SK-N-MC (cell line): ENCODE results near the gene RBBP8NL.

Source experiments
- DNase-seq: peaks from one replicate; pipeline ENCODE4 v3.0.0-alpha.2; 2011; ENCODE audit warnings: low read depth, low spot score
- H3K27ac ChIP-seq: fragments of 200-600 bp; sonication (generic); 2 replicates; pipeline ENCODE4 v1.5.1; 2016; ENCODE audit warnings: mixed run types
- H3K36me3 ChIP-seq: fragments of 200-600 bp; sonication (generic); 2 replicates; pipeline ENCODE4 v1.6.1; 2017; ENCODE audit warnings: antibody characterized with exemption, low read length, mixed read lengths; ENCODE audit not compliant: insufficient read depth
- H3K4me3 ChIP-seq: fragments of 200-600 bp; sonication (generic); 2 replicates; pipeline ENCODE4 v1.5.1; 2016
- H3K9ac ChIP-seq: fragments of 200-600 bp; sonication (generic); 2 replicates; pipeline ENCODE4 v1.8.0; 2017; ENCODE audit warnings: mixed run types, mixed read lengths; ENCODE audit not compliant: insufficient read length
- H3K9me3 ChIP-seq: fragments of 200-600 bp; sonication (generic); 2 replicates; pipeline ENCODE4 v1.6.1; 2017; ENCODE audit warnings: low read depth, mild to moderate bottlenecking, antibody characterized with exemption, low read length, moderate library complexity, mixed read lengths
- EZH2 ChIP-seq: fragments of 200-600 bp; sonication (generic); IDR thresholded peaks from one replicate; pipeline ENCODE4 v1.6.1; 2017; ENCODE audit warnings: antibody characterized with exemption
- FOXP2 ChIP-seq: optimal IDR thresholded peaks from 2 replicates; pipeline ENCODE3; 2011; ENCODE audit warnings: mild to moderate bottlenecking, moderate library complexity; ENCODE audit not compliant: insufficient read depth; ENCODE audit errors: extremely low read length, control extremely low read depth
- POLR2AphosphoS5 ChIP-seq: IDR thresholded peaks from 2 replicates; pipeline ENCODE4 v1.6.1; 2012; ENCODE audit warnings: mild to moderate bottlenecking, low read depth, low read length, borderline replicate concordance

Gene RBBP8NL

DNA sequence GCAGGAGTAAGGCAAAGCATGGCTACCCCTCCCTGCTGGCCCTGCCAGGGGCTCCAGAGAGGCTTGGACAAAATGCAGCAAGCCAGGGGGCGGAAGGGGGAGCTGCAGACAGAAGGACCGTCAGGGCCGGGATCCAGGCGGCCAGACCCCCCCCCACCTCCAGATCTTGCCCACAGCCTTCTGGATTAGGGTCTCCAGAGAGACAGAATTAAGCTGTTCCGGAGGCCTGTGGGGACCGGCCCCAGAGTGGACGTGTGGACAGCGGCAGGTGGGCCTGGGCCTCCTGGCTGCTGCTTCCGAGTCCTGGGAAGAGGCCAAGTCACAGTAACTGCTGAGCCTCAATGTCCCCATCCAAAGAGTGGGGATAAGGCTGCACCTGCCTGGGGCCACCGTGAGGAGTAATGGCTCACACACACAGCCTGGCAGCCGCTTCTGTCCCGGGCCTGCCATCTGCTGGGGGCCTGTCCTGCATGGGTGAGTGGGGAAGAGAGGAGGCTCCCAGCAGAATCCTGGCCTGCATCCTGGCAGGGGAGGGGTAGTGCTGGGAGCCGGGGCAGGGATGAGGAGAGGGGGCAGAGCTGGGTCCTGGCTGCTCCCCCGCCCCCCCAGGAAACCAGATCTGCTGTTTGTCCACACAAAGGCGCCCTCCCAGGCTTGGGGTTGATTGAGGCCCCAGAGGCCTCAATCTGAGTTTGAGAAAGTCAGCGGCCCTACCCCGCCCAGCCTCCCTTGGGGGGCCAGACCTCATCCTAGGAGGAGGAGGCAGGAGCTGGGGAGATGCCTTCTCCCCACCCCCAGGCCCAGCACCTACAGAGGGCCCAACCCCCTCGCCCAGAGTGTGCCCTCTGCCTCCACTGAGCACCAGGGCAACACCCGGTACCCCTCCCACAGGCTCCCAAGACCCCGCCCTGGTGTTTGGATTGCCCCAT, 64.1 kb downstream of the RBBP8NL start:
- no peak overlapping the region for H3K9ac ChIP-seq
- no peak overlapping the region for H3K27ac ChIP-seq
- H3K36me3 ChIP-seq, result no peaks in the 10 kb centered on the region
- no peaks in the 10 kb centered on the region for H3K9me3 ChIP-seq
- no peak overlapping the region for H3K4me3 ChIP-seq
- DNase-seq, result no peak
- no peak for TF ChIP-seq EZH2
- TF ChIP-seq POLR2AphosphoS5, result no peak
- no peak for TF ChIP-seq FOXP2

- Histone ChIP-seq H3K9ac (no peak overlapping the region), H3K36me3 (no peaks in the 10 kb centered on the region), H3K9me3 (no peaks in the 10 kb centered on the region), H3K27ac (no peak overlapping the region), H3K4me3 (no peak overlapping the region)
- DNase-seq, result no peak
- TF ChIP-seq FOXP2 (no peak), EZH2 (no peak), POLR2AphosphoS5 (no peak)
Observed at GRCh38 chr20:62362590-62362940, 64.8 kb downstream of the RBBP8NL start.

- Histone ChIP-seq H3K4me3 (no peak overlapping the region), H3K9ac (no peak overlapping the region), H3K36me3 (no peaks in the 10 kb centered on the region), H3K9me3 (no peaks in the 10 kb centered on the region), H3K27ac (no peak overlapping the region)
- TF ChIP-seq POLR2AphosphoS5, result no peak
- TF ChIP-seq FOXP2, result no peak
- no peak for TF ChIP-seq EZH2
- DNase-seq, result no peak
Observed at GRCh38 chr20:62361799-62362589, 65.3 kb downstream of the RBBP8NL start.

- no peak for DNase-seq
- no peak overlapping the region for H3K4me3 ChIP-seq
- no peak overlapping the region for H3K9ac ChIP-seq
- H3K9me3 ChIP-seq, result no peaks in the 10 kb centered on the region
- H3K27ac ChIP-seq, result no peak overlapping the region
- no peak for TF ChIP-seq EZH2
- TF ChIP-seq POLR2AphosphoS5, result no peak
- no peak for TF ChIP-seq FOXP2
- H3K36me3 ChIP-seq, result no peaks in the 10 kb centered on the region
Observed at GRCh38 chr20:62360854-62361798, 66.2 kb downstream of the RBBP8NL start.
